Measurements from ENCODE around the gene PHOX2A. TPM values are rescaled to one million over a fixed set of nuclear protein-coding genes. Genes with fewer than 3 reads are reported as not detected.

The PHOX2A gene
- total RNA-seq = not detected

GRCh38 chr11:72244060-72244360 lies at the start of gene PHOX2A:
Gene PHOX2A, minus strand, starts transcription at chr11:72244176. Its CDS starts 172 bp downstream, at chr11:72244004.

GRCh38 chr11:72224564-72225410 lies 19.2 kb downstream of the PHOX2A start, which contains the start of gene INPPL1:
Gene INPPL1, plus strand, starts transcription at chr11:72224767. Its CDS starts 218 bp downstream, at chr11:72224985.

GRCh38 chr11:72216638-72217037 lies 27.3 kb downstream of the PHOX2A start, which contains the start of gene FOLR2:
Gene FOLR2, plus strand, starts transcription at chr11:72216794. Its CDS starts 1,791 bp downstream, at chr11:72218585.

GRCh38 chr11:72191961-72192381 lies 52.0 kb downstream of the PHOX2A start, which contains the start of gene FOLR1:
Gene FOLR1, plus strand, starts transcription at chr11:72192140. Its CDS starts 34 bp downstream, at chr11:72192174.

Other genes starting within 250 kb of the PHOX2A start
- 4.9 TPM for gene IL18BP, start 245.3 kb downstream of the PHOX2A start, total RNA-seq
- 313 TPM for gene NUMA1, start 163.6 kb downstream of the PHOX2A start, total RNA-seq
- 11.5 TPM for gene LRRC51, start 163.3 kb downstream of the PHOX2A start, total RNA-seq
- 85.5 TPM for gene LAMTOR1, start 140.9 kb downstream of the PHOX2A start, total RNA-seq
- not detected for gene TOMT, start 138.3 kb downstream of the PHOX2A start, total RNA-seq
- gene ANAPC15, start 131.5 kb downstream of the PHOX2A start, total RNA-seq = 11.7 TPM
- 2.3 TPM for gene FOLR3, start 108.5 kb downstream of the PHOX2A start, total RNA-seq
- 20.3 TPM for gene FOLR1, start 52.0 kb downstream of the PHOX2A start, total RNA-seq
- gene FOLR2, start 27.4 kb downstream of the PHOX2A start, total RNA-seq = 23.8 TPM
- 112 TPM for gene INPPL1, start 19.4 kb downstream of the PHOX2A start, total RNA-seq
- gene CLPB, start 190.4 kb upstream of the PHOX2A start, total RNA-seq = 27.2 TPM